Rectal smooth muscle tissue (tissue), 1 donor: Measurements from ENCODE around the gene NBPF1.
"Not testable (repeated sequence)": the region's sequence is repeated elsewhere in the genome, so short reads cannot be mapped to it uniquely, and the experiment has no call there.

Experiments used
- H3K27ac ChIP-seq: one replicate; pipeline ENCODE4 v1.7.0; 2013; ENCODE audit warnings: low read depth, low read length, inconsistent platforms
- H3K27me3 ChIP-seq: one replicate; pipeline ENCODE4 v1.7.0; 2013; ENCODE audit warnings: low read length; ENCODE audit not compliant: control insufficient read depth, insufficient read depth
- H3K36me3 ChIP-seq: one replicate; pipeline ENCODE4 v1.7.0; 2013; ENCODE audit warnings: low read length; ENCODE audit not compliant: control insufficient read depth, insufficient read depth
- H3K4me1 ChIP-seq: one replicate; pipeline ENCODE4 v1.7.0; 2013; ENCODE audit warnings: low read length; ENCODE audit not compliant: control insufficient read depth, insufficient read depth
- H3K4me3 ChIP-seq: one replicate; pipeline ENCODE4 v1.7.0; 2013; ENCODE audit warnings: low read length
- H3K9ac ChIP-seq: one replicate; pipeline ENCODE4 v1.7.0; 2013; ENCODE audit warnings: low read length

Gene NBPF1

GRCh38 chr1:16553244-16553643 is 60.1 kb downstream of the NBPF1 start:
- H3K4me3 ChIP-seq, H3K36me3 ChIP-seq, H3K27me3 ChIP-seq, H3K4me1 ChIP-seq, H3K9ac ChIP-seq, H3K27ac ChIP-seq: not testable (repeated sequence)

GRCh38 chr1:16550212-16550918 is 63.0 kb downstream of the NBPF1 start:
- H3K4me3 ChIP-seq, H3K4me1 ChIP-seq, H3K27ac ChIP-seq, H3K27me3 ChIP-seq, H3K9ac ChIP-seq, H3K36me3 ChIP-seq: not testable (repeated sequence)

- H3K4me1 ChIP-seq, H3K9ac ChIP-seq, H3K27ac ChIP-seq, H3K4me3 ChIP-seq, H3K27me3 ChIP-seq, H3K36me3 ChIP-seq: not testable (repeated sequence)
Observed at GRCh38 chr1:16549545-16549944, 63.8 kb downstream of the NBPF1 start.

- H3K36me3 ChIP-seq, H3K9ac ChIP-seq, H3K4me1 ChIP-seq, H3K27me3 ChIP-seq, H3K27ac ChIP-seq, H3K4me3 ChIP-seq: not testable (repeated sequence)
Observed at GRCh38 chr1:16547502-16548241, 65.7 kb downstream of the NBPF1 start.

GRCh38 chr1:16545682-16546095 is 67.7 kb downstream of the NBPF1 start:
- H3K9ac ChIP-seq, H3K27me3 ChIP-seq, H3K27ac ChIP-seq: not testable (repeated sequence)

GRCh38 chr1:16540421-16540893 is 72.9 kb downstream of the NBPF1 start:
- H3K4me3 ChIP-seq, H3K27me3 ChIP-seq, H3K36me3 ChIP-seq, H3K9ac ChIP-seq, H3K4me1 ChIP-seq, H3K27ac ChIP-seq: not testable (repeated sequence)

More at GRCh38 chr1:16545682-16546095, 67.7 kb downstream of the NBPF1 start:
- not testable (repeated sequence) for H3K4me1 ChIP-seq, H3K4me3 ChIP-seq, H3K36me3 ChIP-seq

GRCh38 chr1:16537528-16537927 is 75.8 kb downstream of the NBPF1 start:
- H3K27ac ChIP-seq, H3K36me3 ChIP-seq, H3K27me3 ChIP-seq, H3K4me3 ChIP-seq, H3K9ac ChIP-seq, H3K4me1 ChIP-seq: not testable (repeated sequence)

- not testable (repeated sequence) for H3K9ac ChIP-seq, H3K27me3 ChIP-seq, H3K36me3 ChIP-seq, H3K27ac ChIP-seq, H3K4me1 ChIP-seq, H3K4me3 ChIP-seq
Observed at GRCh38 chr1:16536796-16537195, 76.6 kb downstream of the NBPF1 start.

- not testable (repeated sequence) for H3K4me1 ChIP-seq, H3K27me3 ChIP-seq, H3K9ac ChIP-seq, H3K36me3 ChIP-seq, H3K27ac ChIP-seq, H3K4me3 ChIP-seq
Observed at GRCh38 chr1:16535898-16536297, 77.5 kb downstream of the NBPF1 start.

GRCh38 chr1:16535487-16535886 is 77.9 kb downstream of the NBPF1 start:
- H3K27me3 ChIP-seq, H3K4me3 ChIP-seq, H3K27ac ChIP-seq, H3K4me1 ChIP-seq, H3K36me3 ChIP-seq, H3K9ac ChIP-seq: not testable (repeated sequence)

GRCh38 chr1:16534829-16535456 is 78.4 kb downstream of the NBPF1 start:
- H3K9ac ChIP-seq, H3K27ac ChIP-seq, H3K36me3 ChIP-seq, H3K27me3 ChIP-seq, H3K4me3 ChIP-seq, H3K4me1 ChIP-seq: not testable (repeated sequence)

- not testable (repeated sequence) for H3K27ac ChIP-seq, H3K36me3 ChIP-seq, H3K27me3 ChIP-seq
Observed at GRCh38 chr1:16534239-16534828, 79.0 kb downstream of the NBPF1 start.

More at GRCh38 chr1:16534239-16534828, 79.0 kb downstream of the NBPF1 start:
- H3K4me3 ChIP-seq = peak overlapping the region; percentile 21
- H3K4me1 ChIP-seq, H3K9ac ChIP-seq: not testable (repeated sequence)
